Mammary epithelial cell (primary cell): ENCODE measurements around the gene PRPSAP1.

Experiments used
- CTCF ChIP-seq, 2 donors: IDR thresholded peaks in 1 of 2; conservative IDR thresholded peaks in 1 of 2; 2 replicates each; pipeline ENCODE4 v1.5.1; 2011 to 2012; ENCODE audit warnings: inconsistent platforms in 2 of 2, low read length in 2 of 2, mild to moderate bottlenecking in 2 of 2, control low read depth in 1 of 2, low read depth in 1 of 2; ENCODE audit not compliant: insufficient read depth in 1 of 2; ENCODE audit errors: extremely low read depth in 1 of 2
- EZH2 ChIP-seq: IDR thresholded peaks from 2 replicates; pipeline ENCODE4 v1.6.1; 2012; ENCODE audit warnings: low read length, inconsistent platforms, borderline replicate concordance

- TF ChIP-seq CTCF (conservative IDR thresholded peaks at IDR 0.05 in 1 of 2, IDR thresholded peaks at IDR 0.05 in 1 of 2; ENCODE audit: extremely low read depth in 1 of 2, insufficient read depth in 1 of 2, low read depth in 1 of 2, low read length in 2 of 2) (no peak), EZH2 (no peak)
Observed at GRCh38 chr17:76292567-76292966, 61.1 kb downstream of the PRPSAP1 start.
